ENCODE measurements around the gene MMP28. TPM values are rescaled to one million over a fixed set of nuclear protein-coding genes. Genes with fewer than 3 reads are reported as not detected.
A peak's percentile ranks its signal among the peaks of the same experiment; 100 is the strongest.

The MMP28 gene
- total and polyA plus RNA-seq, 2 donors from 2014 or later, result 4.5 to 10.3 TPM

- FAIRE-seq, result no peak
- intact Hi-C loops (cut with DNase I), result loop anchor here (10.0 kb wide), 1 partner anchor 135 kb away; no protein-coding TSS in a partner anchor
- no peak overlapping the region for H3K27ac ChIP-seq (ENCODE audit: low read depth in 2 of 2, low read length in 2 of 2)
- H3K27me3 ChIP-seq (ENCODE audit: control insufficient read depth, insufficient read depth, low read length), result peaks cover 2% of the 10 kb centered on the region
- H3K4me1 ChIP-seq (ENCODE audit: control insufficient read depth in 2 of 3, insufficient read depth in 2 of 3, low read depth in 1 of 3, low read length in 3 of 3), result peaks cover 0 to 9% (median 0%) of the 10 kb centered on the region in 3 donors
- no peaks in the 10 kb centered on the region for H3K9me3 ChIP-seq (ENCODE audit: control insufficient read depth in 2 of 3, insufficient read depth in 1 of 3, low read length in 3 of 3)
- no peak overlapping the region for H3K4me3 ChIP-seq (ENCODE audit: low read length in 3 of 3)
- no peak overlapping the region for H3K9ac ChIP-seq (ENCODE audit: low read length in 3 of 3)
- no peak for TF ChIP-seq CTCF (IDR thresholded peaks at IDR 0.05; ENCODE audit: borderline replicate concordance, extremely low read depth, insufficient read depth)
- DNase-seq, result peak in 1 of 5 donors; percentile 29
- H3K36me3 ChIP-seq (ENCODE audit: control insufficient read depth in 2 of 3, insufficient read depth in 3 of 3, low read length in 3 of 3), result no peaks in the 10 kb centered on the region
These were observed 45.7 kb downstream of the MMP28 start for GRCh38 chr17:35749560-35750412.

GRCh38 chr17:35748979-35749378 is 46.5 kb downstream of the MMP28 start:
- Histone ChIP-seq H3K9me3 (ENCODE audit: control insufficient read depth in 2 of 3, insufficient read depth in 1 of 3, low read length in 3 of 3) (no peaks in the 10 kb centered on the region), H3K4me3 (ENCODE audit: low read length in 3 of 3) (no peak overlapping the region), H3K36me3 (ENCODE audit: control insufficient read depth in 2 of 3, insufficient read depth in 3 of 3, low read length in 3 of 3) (no peaks in the 10 kb centered on the region), H3K4me1 (ENCODE audit: control insufficient read depth in 2 of 3, insufficient read depth in 2 of 3, low read depth in 1 of 3, low read length in 3 of 3) (peaks cover 0 to 9% (median 0%) of the 10 kb centered on the region in 3 donors), H3K27me3 (ENCODE audit: control insufficient read depth, insufficient read depth, low read length) (peaks cover 2% of the 10 kb centered on the region), H3K27ac (ENCODE audit: low read depth in 2 of 2, low read length in 2 of 2) (no peak overlapping the region), H3K9ac (ENCODE audit: low read length in 3 of 3) (no peak overlapping the region)
- FAIRE-seq, result no peak
- TF ChIP-seq CTCF (IDR thresholded peaks at IDR 0.05; ENCODE audit: borderline replicate concordance, extremely low read depth, insufficient read depth), result no peak
- intact Hi-C loops (cut with DNase I), result loop anchor here (10.0 kb wide), 1 partner anchor 134 kb away; no protein-coding TSS in a partner anchor
- DNase-seq, result no peak

GRCh38 chr17:35748341-35748841 is 47.0 kb downstream of the MMP28 start:
- no peaks in the 10 kb centered on the region for H3K9me3 ChIP-seq (ENCODE audit: control insufficient read depth in 2 of 3, insufficient read depth in 1 of 3, low read length in 3 of 3)
- DNase-seq (peak in 1 of 5 donors; percentile 65), FAIRE-seq (no peak)
- H3K4me1 ChIP-seq (ENCODE audit: control insufficient read depth in 2 of 3, insufficient read depth in 2 of 3, low read depth in 1 of 3, low read length in 3 of 3), result peaks cover 0 to 9% (median 0%) of the 10 kb centered on the region in 3 donors
- no peak overlapping the region for H3K4me3 ChIP-seq (ENCODE audit: low read length in 3 of 3)
- H3K36me3 ChIP-seq (ENCODE audit: control insufficient read depth in 2 of 3, insufficient read depth in 3 of 3, low read length in 3 of 3), result no peaks in the 10 kb centered on the region
- intact Hi-C loops (cut with DNase I), result loop anchor here (10.0 kb wide), 1 partner anchor 134 kb away; no protein-coding TSS in a partner anchor
- peak; percentile 2 for TF ChIP-seq CTCF (IDR thresholded peaks at IDR 0.05; ENCODE audit: borderline replicate concordance, extremely low read depth, insufficient read depth)
- H3K27me3 ChIP-seq (ENCODE audit: control insufficient read depth, insufficient read depth, low read length), result peaks cover 2% of the 10 kb centered on the region
- H3K9ac ChIP-seq (ENCODE audit: low read length in 3 of 3), result no peak overlapping the region
- no peak overlapping the region for H3K27ac ChIP-seq (ENCODE audit: low read depth in 2 of 2, low read length in 2 of 2)

Data from kidney (tissue), 14 donors.